HAP-1 (cell line): ENCODE measurements around the gene TECTB.
"Not testable (repeated sequence)": the region's sequence is repeated elsewhere in the genome, so short reads cannot be mapped to it uniquely, and the experiment has no call there.

ENCODE experiments used
- DNase-seq, 2 experiments: peaks; one replicate each; pipeline ENCODE4 v3.0.0-alpha.2; 2016 to 2020; ENCODE audit warnings: low spot score in 2 of 2
- H3K27me3 ChIP-seq: fragments of 250-450 bp; sonication (Bioruptor Pico); 2 replicates; pipeline ENCODE4 v1.5.1; 2020; ENCODE audit warnings: low read depth, mild to moderate bottlenecking, moderate library complexity
- H3K36me3 ChIP-seq: fragments of 250-450 bp; sonication (Bioruptor Pico); replicated peaks from 2 replicates; pipeline ENCODE4 v1.5.1; 2020; ENCODE audit warnings: mild to moderate bottlenecking
- H3K4me1 ChIP-seq: fragments of 250-450 bp; sonication (Bioruptor Pico); 2 replicates; pipeline ENCODE4 v1.5.1; 2020; ENCODE audit warnings: mild to moderate bottlenecking
- H3K4me3 ChIP-seq: fragments of 250-450 bp; sonication (Bioruptor Pico); 2 replicates; pipeline ENCODE4 v1.5.1; 2020; ENCODE audit warnings: mild to moderate bottlenecking, moderate library complexity
- H3K9me3 ChIP-seq: fragments of 250-450 bp; sonication (Bioruptor Pico); 2 replicates; pipeline ENCODE4 v1.5.1; 2020; ENCODE audit warnings: mild to moderate bottlenecking, moderate library complexity
- in situ Hi-C: fragments of 300-500 bp; cut with MboI; formaldehyde crosslinking; loops from 3 replicates; pipeline ENCODE4 v1.14.3; 2020; ENCODE audit warnings: low sequenced_read_pairs, inconsistent platforms, mixed read lengths

The TECTB gene

DNA sequence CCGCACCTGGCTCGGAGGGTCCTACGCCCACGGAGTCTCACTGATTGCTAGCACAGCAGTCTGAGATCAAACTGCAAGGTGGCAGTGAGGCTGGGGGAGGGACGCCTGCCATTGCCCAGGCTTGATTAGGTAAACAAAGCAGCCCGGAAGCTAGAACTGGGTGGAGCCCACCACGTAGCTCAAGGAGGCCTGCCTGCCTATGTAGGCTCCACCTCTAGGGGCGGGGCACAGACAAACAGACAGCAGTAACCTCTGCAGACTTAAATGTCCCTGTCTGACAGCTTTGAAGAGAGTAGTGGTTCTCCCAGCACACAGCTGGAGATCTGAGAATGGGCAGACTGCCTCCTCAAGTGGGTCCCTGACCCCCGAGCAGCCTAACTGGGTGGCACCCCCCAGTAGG is 32.0 kb upstream of the TECTB start:
- H3K4me3 ChIP-seq, DNase-seq, in situ Hi-C loops, H3K9me3 ChIP-seq, H3K36me3 ChIP-seq, H3K4me1 ChIP-seq, H3K27me3 ChIP-seq: not testable (repeated sequence)

- Histone ChIP-seq H3K4me1 (no peaks in the 10 kb centered on the region), H3K36me3 (no peaks in the 10 kb centered on the region), H3K27me3 (no peaks in the 10 kb centered on the region; the same call in 1 of the 2 replicates), H3K4me3 (no peak overlapping the region), H3K9me3 (no peaks in the 10 kb centered on the region)
- no peak for DNase-seq
- in situ Hi-C loops: no loop called here
Measured at GRCh38 chr10:112258407-112258806, 24.8 kb upstream of the TECTB start.

DNA sequence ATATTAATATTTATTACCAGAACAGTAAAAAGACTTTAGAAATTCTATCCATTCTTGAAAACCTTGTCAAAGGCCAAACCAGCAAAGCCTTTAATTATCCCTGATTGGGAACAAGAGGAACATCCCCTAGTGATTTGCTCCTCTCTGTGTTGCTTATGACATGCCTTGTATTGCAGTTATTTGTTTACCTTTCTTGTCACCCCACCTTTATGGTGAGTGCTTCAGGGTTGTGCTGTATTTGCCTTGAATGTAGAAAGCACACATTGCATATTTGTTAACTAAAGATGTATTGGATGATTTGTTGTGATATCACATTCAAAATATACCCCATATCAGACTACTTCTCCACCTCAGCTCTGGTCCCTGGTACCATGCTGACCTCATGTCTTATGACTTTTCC is 23.5 kb upstream of the TECTB start:
- Histone ChIP-seq H3K36me3 (no peaks in the 10 kb centered on the region), H3K4me3 (no peak overlapping the region), H3K9me3 (no peaks in the 10 kb centered on the region), H3K4me1 (no peaks in the 10 kb centered on the region), H3K27me3 (no peaks in the 10 kb centered on the region; the same call in 1 of the 2 replicates)
- in situ Hi-C loops: no loop called here
- no peak for DNase-seq

DNA sequence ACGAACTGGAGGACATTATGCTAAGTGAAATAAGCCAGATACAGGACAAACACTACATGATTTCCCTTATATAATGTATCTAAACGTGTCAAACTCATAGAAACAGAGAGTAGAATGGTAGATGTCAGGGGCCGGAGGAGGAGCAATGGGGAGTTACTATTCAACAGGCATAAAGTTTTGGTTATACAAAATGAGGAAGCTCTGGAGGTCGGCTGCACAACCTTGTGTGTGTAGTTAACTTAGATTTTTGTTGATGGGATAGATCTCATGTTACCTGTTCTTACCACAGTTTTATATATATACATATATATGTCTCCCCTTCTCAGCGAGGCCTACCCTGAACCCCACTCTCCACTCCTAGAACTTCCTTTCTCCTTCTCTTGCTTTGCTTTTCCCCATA is 22.4 kb upstream of the TECTB start:
- Histone ChIP-seq H3K4me1 (no peaks in the 10 kb centered on the region), H3K9me3 (no peaks in the 10 kb centered on the region), H3K4me3 (no peak overlapping the region), H3K36me3 (no peaks in the 10 kb centered on the region), H3K27me3 (no peaks in the 10 kb centered on the region; the same call in 1 of the 2 replicates)
- DNase-seq: no peak
- in situ Hi-C loops: no loop called here

- in situ Hi-C loops: no loop called here
- Histone ChIP-seq H3K9me3 (no peaks in the 10 kb centered on the region), H3K36me3 (no peaks in the 10 kb centered on the region), H3K4me1 (no peaks in the 10 kb centered on the region), H3K27me3 (no peaks in the 10 kb centered on the region; the same call in 1 of the 2 replicates), H3K4me3 (no peak overlapping the region)
- no peak for DNase-seq
Measured at GRCh38 chr10:112261281-112261822, 21.8 kb upstream of the TECTB start.

DNA sequence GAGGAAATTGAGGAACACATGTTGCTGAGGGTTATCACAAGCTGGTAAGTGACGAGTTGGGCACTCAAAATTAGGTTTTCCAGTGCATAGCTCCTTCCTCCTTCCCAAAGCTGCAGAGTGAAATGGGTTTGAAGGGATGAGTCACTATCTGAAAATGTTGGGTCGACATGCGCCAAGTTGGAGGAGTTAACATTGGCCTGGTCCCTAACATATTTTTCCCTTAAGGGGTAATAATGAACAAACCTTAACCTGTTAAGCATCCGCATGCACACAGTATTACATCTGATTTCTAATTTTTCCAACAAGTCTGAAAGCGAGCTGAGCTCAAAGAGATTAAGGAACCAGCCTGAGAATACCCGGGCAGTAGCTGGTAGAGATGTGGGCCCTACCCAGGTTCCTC is 20.7 kb upstream of the TECTB start:
- Histone ChIP-seq H3K27me3 (no peaks in the 10 kb centered on the region; the same call in 1 of the 2 replicates), H3K9me3 (no peaks in the 10 kb centered on the region), H3K4me1 (no peaks in the 10 kb centered on the region), H3K4me3 (no peak overlapping the region), H3K36me3 (no peaks in the 10 kb centered on the region)
- in situ Hi-C loops: no loop called here
- DNase-seq: no peak

DNA sequence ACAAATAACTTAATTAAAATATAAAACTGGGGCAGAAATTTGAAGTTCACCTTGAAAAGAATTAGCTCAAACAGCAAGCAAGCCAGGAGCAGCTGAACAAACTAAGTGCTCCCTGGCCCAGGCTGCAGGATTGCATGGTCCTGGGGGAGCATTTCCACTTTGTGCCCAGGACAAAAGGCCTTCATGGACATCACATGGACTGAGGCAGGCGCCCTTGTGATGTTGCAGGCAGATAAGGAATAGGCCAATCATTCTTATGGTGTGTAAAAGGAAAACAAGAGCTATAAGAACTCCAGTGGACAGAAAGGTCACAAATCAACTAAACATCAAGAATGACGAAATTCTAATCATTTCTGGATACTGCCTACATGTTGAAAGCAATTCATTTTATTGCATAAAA is 17.5 kb upstream of the TECTB start:
- DNase-seq: no peak
- no peak overlapping the region for H3K4me3 ChIP-seq
- in situ Hi-C loops: no loop called here

DNA sequence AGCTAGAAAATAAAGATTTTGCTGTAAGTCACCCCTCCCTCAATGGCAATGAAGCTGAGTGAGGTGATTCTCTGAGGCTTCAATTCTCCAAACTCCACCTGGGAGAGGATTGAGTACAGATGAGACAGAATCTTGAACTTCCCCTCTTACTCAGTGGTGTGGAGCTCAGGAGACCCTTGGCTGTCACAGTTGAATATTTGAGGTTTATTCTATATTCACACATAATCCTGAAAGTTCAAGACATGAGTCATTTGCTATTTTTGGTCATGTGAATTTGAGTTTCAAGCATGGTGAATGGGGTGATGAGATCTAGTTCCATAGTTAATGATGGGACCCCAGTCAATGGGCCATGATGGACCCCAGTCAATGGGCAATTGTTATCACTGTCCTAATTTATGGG is 13.9 kb upstream of the TECTB start:
- H3K4me3 ChIP-seq: no peak overlapping the region
- H3K4me1 ChIP-seq: no peaks in the 10 kb centered on the region
- in situ Hi-C loops: no loop called here
- H3K9me3 ChIP-seq: no peaks in the 10 kb centered on the region
- no peaks in the 10 kb centered on the region for H3K36me3 ChIP-seq
- H3K27me3 ChIP-seq: no peaks in the 10 kb centered on the region; the same call in 1 of the 2 replicates
- no peak for DNase-seq

More for the DNA sequence above, 17.5 kb upstream of the TECTB start:
- H3K36me3 ChIP-seq: no peaks in the 10 kb centered on the region
- no peaks in the 10 kb centered on the region for H3K9me3 ChIP-seq
- H3K27me3 ChIP-seq: no peaks in the 10 kb centered on the region; the same call in 1 of the 2 replicates
- no peaks in the 10 kb centered on the region for H3K4me1 ChIP-seq

- Histone ChIP-seq H3K4me3 (no peak overlapping the region), H3K9me3 (no peaks in the 10 kb centered on the region), H3K27me3 (peaks cover 3% of the 10 kb centered on the region), H3K36me3 (no peaks in the 10 kb centered on the region), H3K4me1 (no peaks in the 10 kb centered on the region)
- in situ Hi-C loops: no loop called here
- no peak for DNase-seq
Measured at GRCh38 chr10:112271982-112272381, 11.2 kb upstream of the TECTB start.

- in situ Hi-C loops: no loop called here
- H3K36me3 ChIP-seq: no peaks in the 10 kb centered on the region
- DNase-seq: no peak
- no peaks in the 10 kb centered on the region for H3K4me1 ChIP-seq
- H3K27me3 ChIP-seq: peaks cover 3% of the 10 kb centered on the region
- H3K9me3 ChIP-seq: no peaks in the 10 kb centered on the region
- H3K4me3 ChIP-seq: no peak overlapping the region
Measured at GRCh38 chr10:112274831-112275230, 8.4 kb upstream of the TECTB start.

DNA sequence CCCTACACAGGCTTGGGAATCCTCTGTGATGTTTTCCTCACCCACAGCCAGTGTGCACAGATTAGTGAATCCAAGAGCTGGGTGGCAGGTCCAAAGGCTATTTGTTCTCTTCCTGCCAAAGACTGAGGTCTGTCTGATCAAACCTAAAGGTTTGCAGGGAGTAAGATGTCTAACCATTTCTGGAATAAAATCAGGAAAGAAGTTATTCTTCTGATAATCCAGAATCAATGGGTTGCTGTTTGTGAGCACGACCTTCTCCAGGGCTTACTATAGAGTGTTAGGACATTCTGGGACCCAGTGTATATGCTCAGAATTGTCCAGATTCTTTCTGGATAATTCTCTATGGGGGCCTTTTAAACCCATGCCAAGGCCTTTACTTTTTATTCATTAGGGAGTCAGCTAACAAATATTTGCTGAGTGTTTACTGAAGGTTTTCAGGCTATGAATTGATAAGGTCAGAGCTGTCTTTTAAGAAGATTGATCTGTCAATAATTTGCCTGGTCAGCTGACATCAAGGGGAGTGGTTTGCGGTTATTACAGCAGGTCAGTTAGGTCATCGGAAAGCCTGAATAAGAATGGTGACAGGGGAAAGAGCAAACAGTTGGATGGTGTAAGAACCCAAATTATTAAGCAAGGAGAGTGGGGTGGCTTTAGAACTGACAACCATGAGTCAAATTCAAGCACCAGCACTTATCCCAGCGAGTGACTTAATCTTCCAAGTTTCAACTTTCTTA is 7.5 kb upstream of the TECTB start:
- in situ Hi-C loops: no loop called here
- no peak for DNase-seq
- H3K4me1 ChIP-seq: no peaks in the 10 kb centered on the region
- no peaks in the 10 kb centered on the region for H3K9me3 ChIP-seq
- H3K36me3 ChIP-seq: no peaks in the 10 kb centered on the region
- H3K27me3 ChIP-seq: peaks cover 3% of the 10 kb centered on the region
- H3K4me3 ChIP-seq: no peak overlapping the region

DNA sequence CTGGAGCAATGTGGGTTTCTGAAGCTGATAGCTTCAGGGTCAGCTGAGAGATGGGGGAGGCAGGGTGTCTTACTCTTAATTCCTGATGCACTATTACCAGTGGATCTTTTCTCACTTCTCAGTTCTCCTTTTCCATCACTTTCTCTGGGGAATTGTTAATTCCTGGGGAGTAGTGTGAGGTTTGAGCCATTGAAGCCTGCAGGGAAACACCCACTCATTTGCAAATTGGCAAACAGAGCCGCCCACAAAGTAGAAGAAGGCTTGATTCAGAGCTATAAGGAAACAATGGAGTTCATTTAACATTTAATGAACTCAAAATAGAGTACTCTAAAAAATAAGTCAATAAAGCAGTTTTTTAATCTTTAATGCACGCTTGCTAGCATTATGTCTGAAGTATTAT is 4.3 kb upstream of the TECTB start:
- in situ Hi-C loops: no loop called here
- no peaks in the 10 kb centered on the region for H3K4me1 ChIP-seq
- peaks cover 8% of the 10 kb centered on the region for H3K27me3 ChIP-seq
- no peak for DNase-seq
- no peaks in the 10 kb centered on the region for H3K36me3 ChIP-seq
- no peaks in the 10 kb centered on the region for H3K9me3 ChIP-seq
- H3K4me3 ChIP-seq: no peak overlapping the region

- Histone ChIP-seq H3K4me3 (no peak overlapping the region), H3K27me3 (peaks cover 8% of the 10 kb centered on the region; the same call in 1 of the 2 replicates), H3K4me1 (no peaks in the 10 kb centered on the region), H3K36me3 (no peaks in the 10 kb centered on the region), H3K9me3 (no peaks in the 10 kb centered on the region)
- DNase-seq: no peak
- in situ Hi-C loops: no loop called here
Measured at GRCh38 chr10:112279433-112279832, 3.8 kb upstream of the TECTB start.

- Histone ChIP-seq H3K9me3 (no peaks in the 10 kb centered on the region), H3K36me3 (no peaks in the 10 kb centered on the region), H3K27me3 (peaks cover 5% of the 10 kb centered on the region; the same call in 1 of the 2 replicates), H3K4me3 (no peak overlapping the region), H3K4me1 (no peaks in the 10 kb centered on the region)
- in situ Hi-C loops: no loop called here
- DNase-seq: no peak
Measured at GRCh38 chr10:112280205-112280921, 2.8 kb upstream of the TECTB start.
